Lower lobe of right lung (tissue), 2 donors: Measurements from ENCODE around the gene B3GALT5. TPM values are rescaled to one million over a fixed set of nuclear protein-coding genes. Genes with fewer than 3 reads are reported as not detected.

Experiments
- ATAC-seq, 2 donors: fragments of 200-7000 bp; cut with Tn5 transposase; one replicate each; pipeline ENCODE4 v1.9.1; 2020 to 2022; ENCODE audit warnings: mild to moderate bottlenecking in 2 of 2, moderate library complexity in 2 of 2
- DNase-seq: peaks from one replicate; pipeline ENCODE4 v3.0.0-alpha.2; 2020
- H3K27ac ChIP-seq: fragments of 200-600 bp; one replicate; pipeline ENCODE4 v1.8.0; 2022
- H3K27me3 ChIP-seq: fragments of 200-600 bp; one replicate; pipeline ENCODE4 v1.8.0; 2022; ENCODE audit warnings: low read depth
- H3K36me3 ChIP-seq: fragments of 200-600 bp; one replicate; pipeline ENCODE4 v1.8.0; 2022; ENCODE audit warnings: mild to moderate bottlenecking
- H3K4me1 ChIP-seq: fragments of 200-600 bp; one replicate; pipeline ENCODE4 v1.8.0; 2022
- H3K4me3 ChIP-seq: fragments of 200-600 bp; one replicate; pipeline ENCODE4 v1.8.0; 2022; ENCODE audit warnings: mild to moderate bottlenecking
- H3K9me3 ChIP-seq: fragments of 200-600 bp; one replicate; pipeline ENCODE4 v1.8.0; 2022
- CTCF ChIP-seq: fragments of 200-600 bp; IDR thresholded peaks from one replicate; pipeline ENCODE4 v1.8.0; 2022; ENCODE audit warnings: antibody characterized with exemption, mild to moderate bottlenecking
- intact Hi-C: fragments of 100-400 bp; cut with DNase I; formaldehyde crosslinking; loops from one replicate; pipeline ENCODE4 v1.11.0; 2022
- total RNA-seq: library from RNA; stranded (reverse); fragmentation: NEBNext Ultra II Directional; extraction: Animal tissue kit (Norgen Biotek cat#: 25700); gene quantifications from one replicate; pipeline ENCODE4 v1.2.1, GENCODE V29; 2021
- donor health status: DM: no; HTN: yes; CAD: no; lungs with severe emphysema.

B3GALT5 gene
- total RNA-seq, 1 donor from 2014 or later: 1.5 TPM

GRCh38 chr21:39610703-39611102, 2.0 kb upstream of the B3GALT5 start:
- Histone ChIP-seq H3K4me1 (no peaks in the 10 kb centered on the region), H3K36me3 (no peaks in the 10 kb centered on the region), H3K27me3 (peaks cover 41% of the 10 kb centered on the region), H3K9me3 (no peaks in the 10 kb centered on the region), H3K4me3 (no peak overlapping the region), H3K27ac (no peak overlapping the region)
- no peak for TF ChIP-seq CTCF
- ATAC-seq: no peak
- intact Hi-C loops: no loop called here
- no peak for DNase-seq

GRCh38 chr21:39611551-39612190, 1.1 kb upstream of the B3GALT5 start:
- Histone ChIP-seq H3K4me1 (no peaks in the 10 kb centered on the region), H3K4me3 (no peak overlapping the region), H3K9me3 (no peaks in the 10 kb centered on the region), H3K36me3 (no peaks in the 10 kb centered on the region), H3K27ac (no peak overlapping the region), H3K27me3 (peaks cover 42% of the 10 kb centered on the region)
- ATAC-seq (no peak), DNase-seq (no peak)
- no peak for TF ChIP-seq CTCF
- intact Hi-C loops: no loop called here

GRCh38 chr21:39613041-39613934, 548 bp downstream of the B3GALT5 start:
- Histone ChIP-seq H3K9me3 (no peaks in the 10 kb centered on the region), H3K4me3 (no peak overlapping the region), H3K27ac (no peak overlapping the region), H3K4me1 (no peaks in the 10 kb centered on the region), H3K27me3 (peaks cover 45% of the 10 kb centered on the region), H3K36me3 (no peaks in the 10 kb centered on the region)
- intact Hi-C loops: no loop called here
- no peak for TF ChIP-seq CTCF
- DNase-seq (no peak), ATAC-seq (no peak)

- Histone ChIP-seq H3K27ac (no peak overlapping the region), H3K36me3 (no peaks in the 10 kb centered on the region), H3K4me1 (no peaks in the 10 kb centered on the region), H3K27me3 (peaks cover 43% of the 10 kb centered on the region), H3K9me3 (no peaks in the 10 kb centered on the region), H3K4me3 (no peak overlapping the region)
- TF ChIP-seq CTCF: no peak
- DNase-seq (no peak), ATAC-seq (no peak)
- intact Hi-C loops: no loop called here
These were observed 3.6 kb downstream of the B3GALT5 start for GRCh38 chr21:39616211-39616772.

- no peaks in the 10 kb centered on the region for H3K4me1 ChIP-seq
- H3K27ac ChIP-seq: no peak overlapping the region
- H3K27me3 ChIP-seq: peaks cover 4% of the 10 kb centered on the region
- H3K4me3 ChIP-seq: no peak overlapping the region
- DNase-seq (no peak), ATAC-seq (no peak)
- H3K9me3 ChIP-seq: peaks cover 4% of the 10 kb centered on the region
- no peaks in the 10 kb centered on the region for H3K36me3 ChIP-seq
- TF ChIP-seq CTCF: no peak
- intact Hi-C loops: no loop called here
These were observed 8.1 kb downstream of the B3GALT5 start for GRCh38 chr21:39620856-39621255.
